Prostate gland (tissue), 2 donors: ENCODE data around the gene HDAC2. TPM values are rescaled to one million over a fixed set of nuclear protein-coding genes. Genes with fewer than 3 reads are reported as not detected.

Experiments used
- DNase-seq: peaks from one replicate; pipeline ENCODE4 v3.0.0-alpha.2; 2019; ENCODE audit warnings: low spot score
- H3K27ac ChIP-seq, 2 donors: fragments of 200-600 bp; sonication (generic); 2 replicates each; pipeline ENCODE4 v1.5.1; 2017 to 2019
- H3K27me3 ChIP-seq: fragments of 200-600 bp; sonication (generic); replicated peaks from 2 replicates; pipeline ENCODE4 v1.5.1; 2019; ENCODE audit not compliant: insufficient read depth
- H3K36me3 ChIP-seq, 2 donors: fragments of 200-600 bp; sonication (generic); 1 replicate in 1 of 2; 2 replicates in 1 of 2; pipeline versions ENCODE4 v1.5.1 to v1.8.1; 2017 to 2019
- H3K4me1 ChIP-seq: fragments of 200-600 bp; sonication (generic); replicated peaks from 2 replicates; pipeline ENCODE4 v1.5.1; 2019
- H3K4me3 ChIP-seq, 2 donors: fragments of 200-600 bp; sonication (generic); 2 replicates each; pipeline ENCODE4 v1.5.1; 2017 to 2019
- H3K9me3 ChIP-seq: fragments of 200-600 bp; sonication (generic); 2 replicates; pipeline ENCODE4 v1.5.1; 2017
- POLR2A ChIP-seq: fragments of 450-650 bp; IDR thresholded peaks from one replicate; pipeline ENCODE4 v1.6.1; 2016; ENCODE audit warnings: antibody characterized with exemption, mild to moderate bottlenecking
- POLR2AphosphoS5 ChIP-seq: sonication (generic); formaldehyde crosslinking; IDR thresholded peaks from one replicate; pipeline ENCODE4 v1.6.1; 2017; ENCODE audit warnings: antibody characterized with exemption
- WGBS: methylation state at CpG from one replicate; pipeline ENCODE4 v1.1.5; 2018; 5-methylcytosine and 5-hydroxymethylcytosine counted together
- intact Hi-C: fragments of 100-400 bp; cut with DNase I; formaldehyde crosslinking; loops from one replicate; pipeline ENCODE4 v1.14.2; 2022
- total RNA-seq, 2 donors: library from RNA; depleted of rRNA; stranded (reverse); fragments of >200 nt; gene quantifications; one replicate each; pipeline ENCODE4 v1.1.0, GENCODE V29; 2016
- TF ChIP-seq, protein P1 (sequence below), 4 experiments: fragments of 200-600 bp in 2 of 4; fragments of 450-650 bp in 2 of 4; sonication (generic) in 2 of 4; IDR thresholded peaks; 1 replicate in 3 of 4; 2 replicates in 1 of 4; pipeline ENCODE4 v1.5.1; 2016 to 2019; ENCODE audit warnings: antibody characterized with exemption in 4 of 4, mild to moderate bottlenecking in 2 of 4, moderate library complexity in 2 of 4

Gene HDAC2
- total RNA-seq, 2 donors from 2014 or later: 39.6 to 86.0 TPM

DNA sequence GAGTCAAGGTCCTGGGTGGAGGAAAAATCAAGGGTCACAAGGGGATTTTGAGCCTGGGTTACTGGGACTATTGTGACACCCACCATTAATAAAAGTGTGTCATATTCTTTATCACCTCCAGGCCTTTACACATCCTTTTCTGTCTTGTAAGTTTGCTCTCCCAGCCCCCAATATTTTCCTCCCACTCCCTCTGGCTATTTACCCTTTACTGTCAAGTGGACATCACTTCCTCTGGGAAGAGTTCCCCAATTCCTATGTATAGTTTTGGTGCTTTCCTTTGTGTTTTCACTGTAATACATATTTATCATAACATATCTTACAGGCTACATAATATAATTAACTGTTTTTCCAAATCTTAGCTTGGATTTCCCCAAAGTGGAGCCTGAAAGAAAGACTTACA, 77.5 kb downstream of the HDAC2 start:
- no peaks in the 10 kb centered on the region for H3K4me1 ChIP-seq
- no peaks in the 10 kb centered on the region for H3K36me3 ChIP-seq
- no peak overlapping the region for H3K4me3 ChIP-seq
- H3K27ac ChIP-seq: no peak overlapping the region
- no peak for DNase-seq
- H3K9me3 ChIP-seq: no peaks in the 10 kb centered on the region
- intact Hi-C loops: no loop called here
- no peaks in the 10 kb centered on the region for H3K27me3 ChIP-seq
- TF ChIP-seq POLR2A (no peak), POLR2AphosphoS5 (no peak)
- TF ChIP-seq, protein P1, sequence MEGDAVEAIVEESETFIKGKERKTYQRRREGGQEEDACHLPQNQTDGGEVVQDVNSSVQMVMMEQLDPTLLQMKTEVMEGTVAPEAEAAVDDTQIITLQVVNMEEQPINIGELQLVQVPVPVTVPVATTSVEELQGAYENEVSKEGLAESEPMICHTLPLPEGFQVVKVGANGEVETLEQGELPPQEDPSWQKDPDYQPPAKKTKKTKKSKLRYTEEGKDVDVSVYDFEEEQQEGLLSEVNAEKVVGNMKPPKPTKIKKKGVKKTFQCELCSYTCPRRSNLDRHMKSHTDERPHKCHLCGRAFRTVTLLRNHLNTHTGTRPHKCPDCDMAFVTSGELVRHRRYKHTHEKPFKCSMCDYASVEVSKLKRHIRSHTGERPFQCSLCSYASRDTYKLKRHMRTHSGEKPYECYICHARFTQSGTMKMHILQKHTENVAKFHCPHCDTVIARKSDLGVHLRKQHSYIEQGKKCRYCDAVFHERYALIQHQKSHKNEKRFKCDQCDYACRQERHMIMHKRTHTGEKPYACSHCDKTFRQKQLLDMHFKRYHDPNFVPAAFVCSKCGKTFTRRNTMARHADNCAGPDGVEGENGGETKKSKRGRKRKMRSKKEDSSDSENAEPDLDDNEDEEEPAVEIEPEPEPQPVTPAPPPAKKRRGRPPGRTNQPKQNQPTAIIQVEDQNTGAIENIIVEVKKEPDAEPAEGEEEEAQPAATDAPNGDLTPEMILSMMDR (IDR thresholded peaks at IDR 0.05): no peak

DNA sequence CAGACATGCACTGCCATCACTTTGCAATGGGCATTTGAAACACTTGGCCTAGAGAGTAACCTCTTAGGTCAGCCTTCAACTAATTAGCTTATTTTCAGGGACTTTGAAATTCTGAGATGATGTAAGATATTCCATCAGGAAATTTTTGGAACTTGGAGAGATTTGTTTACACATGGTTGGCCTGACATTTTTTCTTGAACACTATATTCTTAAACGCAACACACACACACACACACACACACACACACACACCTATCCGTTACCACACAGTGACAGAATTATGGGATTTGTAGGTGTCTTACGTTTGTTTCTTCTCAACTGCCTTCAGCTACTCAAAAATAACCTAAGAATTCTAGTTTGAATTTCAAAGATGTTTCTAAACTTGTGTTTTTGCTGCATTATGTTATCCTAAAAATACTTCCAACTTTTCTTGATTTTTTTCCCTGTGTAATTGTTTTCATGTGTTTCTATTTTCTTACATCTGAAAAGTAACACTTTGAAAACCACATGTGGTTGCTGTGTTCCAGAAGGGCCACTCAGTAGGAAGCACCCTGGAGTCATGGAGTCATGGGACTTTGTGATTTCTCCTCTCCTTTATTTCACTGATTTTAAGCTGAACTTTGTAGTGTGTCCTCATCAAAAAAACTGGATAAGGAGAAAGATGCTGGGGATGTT, 81.9 kb downstream of the HDAC2 start:
- H3K4me1 ChIP-seq: no peaks in the 10 kb centered on the region
- no peaks in the 10 kb centered on the region for H3K36me3 ChIP-seq
- TF ChIP-seq POLR2A: no peak
- TF ChIP-seq, protein P1 (IDR thresholded peaks at IDR 0.05): no peak
- no peak for TF ChIP-seq POLR2AphosphoS5
- intact Hi-C loops: no loop called here
- no peaks in the 10 kb centered on the region for H3K9me3 ChIP-seq
- no peak for DNase-seq
- 77% methylated on average over 3 of the region's 3 CpGs for WGBS
- H3K4me3 ChIP-seq: no peak overlapping the region
- H3K27me3 ChIP-seq: no peaks in the 10 kb centered on the region
- H3K27ac ChIP-seq: no peak overlapping the region

DNA sequence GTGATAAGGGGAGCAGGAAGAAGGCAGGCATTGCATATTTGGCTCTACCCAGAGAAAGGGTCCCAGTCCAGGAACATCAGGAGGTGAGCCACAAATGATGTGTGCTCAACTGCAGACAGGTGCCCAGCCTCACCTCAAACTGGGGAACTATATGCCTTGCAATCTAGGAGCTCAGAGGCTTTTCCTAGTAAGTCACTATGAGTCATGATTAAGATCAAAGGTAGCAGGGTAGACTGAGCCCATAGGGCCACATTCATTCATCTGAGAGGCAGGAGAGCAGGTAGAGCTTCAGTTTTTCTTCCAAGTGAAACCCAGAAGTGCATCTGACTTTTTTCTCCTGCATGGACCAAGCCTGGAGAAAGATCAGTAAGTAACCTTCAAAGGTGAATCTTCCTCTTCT, 82.5 kb downstream of the HDAC2 start:
- no peak for DNase-seq
- Histone ChIP-seq H3K36me3 (no peaks in the 10 kb centered on the region), H3K9me3 (no peaks in the 10 kb centered on the region), H3K4me1 (no peaks in the 10 kb centered on the region), H3K27me3 (no peaks in the 10 kb centered on the region), H3K4me3 (no peak overlapping the region), H3K27ac (no peak overlapping the region)
- intact Hi-C loops: no loop called here
- TF ChIP-seq POLR2AphosphoS5: no peak
- TF ChIP-seq, protein P1 (IDR thresholded peaks at IDR 0.05): no peak
- no peak for TF ChIP-seq POLR2A

DNA sequence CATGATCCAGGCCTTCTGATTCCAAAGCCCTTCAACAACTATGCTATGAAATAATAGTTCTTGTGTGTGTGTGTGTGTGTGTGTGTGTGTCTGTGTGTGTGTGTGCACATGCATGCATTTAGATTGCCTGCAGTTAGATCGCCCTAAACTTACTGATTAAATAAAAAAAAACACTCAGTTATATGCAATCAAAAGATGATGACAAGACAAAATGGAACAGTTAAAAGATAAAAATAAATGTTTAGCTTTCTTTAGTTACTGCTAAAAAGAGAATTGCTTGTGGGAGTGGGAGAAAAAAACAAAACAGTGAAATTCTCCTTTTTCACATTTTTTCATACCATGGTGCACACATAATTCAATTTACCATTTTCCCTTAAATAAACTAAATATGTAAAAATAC, 84.4 kb downstream of the HDAC2 start:
- Histone ChIP-seq H3K4me1 (no peaks in the 10 kb centered on the region), H3K9me3 (no peaks in the 10 kb centered on the region), H3K4me3 (no peak overlapping the region), H3K36me3 (no peaks in the 10 kb centered on the region), H3K27me3 (no peaks in the 10 kb centered on the region), H3K27ac (no peak overlapping the region)
- DNase-seq: no peak
- intact Hi-C loops: no loop called here
- WGBS: 71% methylated on average over 1 of the region's 1 CpG
- TF ChIP-seq POLR2A: no peak
- TF ChIP-seq, protein P1 (IDR thresholded peaks at IDR 0.05): no peak
- TF ChIP-seq POLR2AphosphoS5: no peak

DNA sequence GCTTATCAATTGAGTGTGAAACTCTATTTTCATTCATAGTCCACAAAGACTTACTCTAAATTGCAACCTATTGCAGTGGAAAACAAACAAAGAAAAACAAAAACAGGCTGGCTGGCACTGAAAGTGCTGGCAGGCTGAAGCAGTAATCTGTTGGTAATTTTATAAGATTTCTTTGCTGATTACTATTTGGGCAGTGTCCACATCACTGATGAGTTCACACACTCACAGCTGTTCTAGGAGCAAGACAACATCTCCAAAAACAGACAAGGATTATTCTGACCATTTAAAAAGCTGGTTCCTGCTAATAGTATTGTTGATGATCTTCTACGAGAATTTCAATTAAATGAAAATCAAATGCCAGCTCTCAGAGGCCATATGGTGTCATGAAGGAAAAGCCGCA, 86.9 kb downstream of the HDAC2 start:
- no peak for DNase-seq
- H3K4me1 ChIP-seq: no peaks in the 10 kb centered on the region
- no peak overlapping the region for H3K27ac ChIP-seq
- TF ChIP-seq POLR2AphosphoS5 (no peak), POLR2A (no peak)
- TF ChIP-seq, protein P1 (IDR thresholded peaks at IDR 0.05): no peak
- intact Hi-C loops: no loop called here
- WGBS: 83% methylated on average over 2 of the region's 2 CpGs
- H3K4me3 ChIP-seq: no peak overlapping the region
- no peaks in the 10 kb centered on the region for H3K9me3 ChIP-seq
- H3K36me3 ChIP-seq: no peaks in the 10 kb centered on the region
- H3K27me3 ChIP-seq: no peaks in the 10 kb centered on the region
